Activated gamma-delta T cell treated with anti-CD3 and anti-CD28 coated beads, Interleukin-2, amount 50 U/mL, for 16 hours (primary cell): ENCODE data around the gene FBN3.
"Not testable (repeated sequence)": the region's sequence is repeated elsewhere in the genome, so short reads cannot be mapped to it uniquely, and the experiment has no call there.

ENCODE experiments used
- DNase-seq: peaks from one replicate; pipeline ENCODE4 v3.0.0-alpha.2; 2020; ENCODE audit warnings: low read depth

FBN3 gene

GRCh38 chr19:8117991-8118390 is 31.4 kb downstream of the FBN3 start:
- DNase-seq: no peak

GRCh38 chr19:8116437-8117293 is 32.7 kb downstream of the FBN3 start:
- DNase-seq: no peak

GRCh38 chr19:8115805-8116396 is 33.5 kb downstream of the FBN3 start:
- no peak for DNase-seq

- DNase-seq: no peak
Observed at GRCh38 chr19:8113017-8113416, 36.4 kb downstream of the FBN3 start.

GRCh38 chr19:8111376-8111775 is 38.0 kb downstream of the FBN3 start:
- no peak for DNase-seq

- no peak for DNase-seq
Observed at GRCh38 chr19:8110931-8111330, 38.5 kb downstream of the FBN3 start.

GRCh38 chr19:8109890-8110662 is 39.3 kb downstream of the FBN3 start:
- no peak for DNase-seq

GRCh38 chr19:8109455-8109854 is 39.9 kb downstream of the FBN3 start:
- DNase-seq: no peak

- no peak for DNase-seq
Observed at GRCh38 chr19:8108560-8109445, 40.6 kb downstream of the FBN3 start.

- DNase-seq: no peak
Observed at GRCh38 chr19:8107301-8107903, 42.0 kb downstream of the FBN3 start.

- DNase-seq: no peak
Observed at GRCh38 chr19:8105471-8105870, 43.9 kb downstream of the FBN3 start.

- DNase-seq: not testable (repeated sequence)
Observed at GRCh38 chr19:8101910-8102309, 47.5 kb downstream of the FBN3 start.

- no peak for DNase-seq
Observed at GRCh38 chr19:8101311-8101710, 48.1 kb downstream of the FBN3 start.

GRCh38 chr19:8097681-8098567 is 51.5 kb downstream of the FBN3 start:
- DNase-seq: no peak

GRCh38 chr19:8097198-8097597 is 52.2 kb downstream of the FBN3 start:
- DNase-seq: no peak

- no peak for DNase-seq
Observed at GRCh38 chr19:8096071-8096470, 53.3 kb downstream of the FBN3 start.

GRCh38 chr19:8095354-8095886 is 54.0 kb downstream of the FBN3 start:
- DNase-seq: no peak

GRCh38 chr19:8094336-8094735 is 55.1 kb downstream of the FBN3 start:
- no peak for DNase-seq

GRCh38 chr19:8093740-8094139 is 55.7 kb downstream of the FBN3 start:
- DNase-seq: no peak

GRCh38 chr19:8090950-8091349 is 58.4 kb downstream of the FBN3 start:
- no peak for DNase-seq
